ENCODE results near the gene PGLYRP4. TPM values are rescaled to one million over a fixed set of nuclear protein-coding genes. Genes with fewer than 3 reads are reported as not detected.

PGLYRP4 gene
- total and polyA plus RNA-seq, 9 donors, result not detected

DNA sequence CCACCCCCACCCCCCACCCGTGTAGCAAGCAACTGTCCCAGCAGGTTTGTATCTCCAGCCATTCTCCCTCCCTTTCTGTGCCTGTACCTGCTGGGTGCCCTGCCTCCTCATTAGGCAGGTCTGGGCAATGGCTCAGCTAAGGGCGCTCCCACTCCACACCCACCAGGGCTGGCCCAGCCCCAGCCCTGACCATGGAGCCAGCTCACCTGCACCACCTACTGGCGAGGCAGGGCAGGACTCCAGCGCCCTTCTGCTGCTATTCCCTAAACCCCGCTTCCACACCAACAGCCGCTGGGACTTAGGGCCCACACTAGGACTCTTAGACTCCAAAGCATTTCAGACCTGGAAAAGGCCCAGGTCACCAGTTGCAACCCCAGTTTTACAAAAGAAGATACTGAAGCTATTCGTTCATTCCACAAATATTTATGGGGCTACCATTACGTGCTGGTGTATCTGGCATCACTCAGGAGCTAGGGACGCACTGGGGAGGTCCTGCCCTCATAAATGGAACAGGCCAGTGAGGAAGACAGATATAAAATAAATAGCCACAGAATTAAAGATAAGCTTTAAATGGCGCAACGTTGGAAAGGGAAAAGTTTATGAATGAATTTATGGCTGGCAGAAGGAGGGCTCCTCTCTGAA, 59.9 kb downstream of the PGLYRP4 start:
- H3K36me3 ChIP-seq, result no peaks in the 10 kb centered on the region
- 53 to 56% (median 54%) methylated on average over 11 of the region's 11 CpGs for WGBS, 3 donors
- intact Hi-C loops (cut with DNase I), result no loop called here
- TF ChIP-seq POLR2A (IDR thresholded peaks at IDR 0.05) (no peak), CTCF (IDR thresholded peaks at IDR 0.05) (no peak), EP300 (IDR thresholded peaks at IDR 0.05) (no peak)
- H3K27me3 ChIP-seq, result no peaks in the 10 kb centered on the region
- H3K4me1 ChIP-seq (ENCODE audit: insufficient read depth), result no peaks in the 10 kb centered on the region
- H3K4me3 ChIP-seq, result no peak overlapping the region
- DNase-seq, result no peak
- H3K27ac ChIP-seq, result no peak overlapping the region
- H3K9me3 ChIP-seq, result no peaks in the 10 kb centered on the region

Small RNAs within 50 kb of the gene (small RNA-seq; reads per million reads assigned to genes)
- gene RNU6-160P (not detected), gene S100A15A (not detected)

Other genes with a start within 250 kb of the PGLYRP4 start
- gene SPRR2F, start 235.3 kb downstream of the PGLYRP4 start, total RNA-seq, result 10 to 100 TPM; 12.7 to 93.3 (median 62.3) TPM
- gene SPRR2F, start 235.3 kb downstream of the PGLYRP4 start, polyA plus RNA-seq, result 100 to 1,000 TPM in 1 of 2 donors, 10 to 100 TPM in 1; 54.7 to 109 TPM
- gene SPRR2G, start 198.0 kb downstream of the PGLYRP4 start, total RNA-seq, result not detected
- gene SPRR2G, start 198.0 kb downstream of the PGLYRP4 start, polyA plus RNA-seq, result not detected
- not detected for gene LELP1, start 145.4 kb downstream of the PGLYRP4 start, total RNA-seq
- not detected for gene LELP1, start 145.4 kb downstream of the PGLYRP4 start, polyA plus RNA-seq
- 1 to 10 TPM in 1 of 7 donors, not detected in 6; 1.3 TPM for gene PRR9, start 131.3 kb downstream of the PGLYRP4 start, total RNA-seq
- under 1 TPM in 1 of 2 donors, not detected in 1; 0.13 TPM for gene PRR9, start 131.3 kb downstream of the PGLYRP4 start, polyA plus RNA-seq
- under 1 TPM in 1 of 7 donors, not detected in 6; 0.25 TPM for gene LORICRIN, start 89.2 kb downstream of the PGLYRP4 start, total RNA-seq
- under 1 TPM in 1 of 2 donors, not detected in 1; 0.07 TPM for gene LORICRIN, start 89.2 kb downstream of the PGLYRP4 start, polyA plus RNA-seq
- gene PGLYRP3, start 35.9 kb downstream of the PGLYRP4 start, total RNA-seq, result not detected
- gene PGLYRP3, start 35.9 kb downstream of the PGLYRP4 start, polyA plus RNA-seq, result not detected
- 10 to 100 TPM in 6 of 7 donors, 1 to 10 TPM in 1; 8.8 to 96.3 (median 33.2) TPM for gene S100A9, start 9.0 kb upstream of the PGLYRP4 start, total RNA-seq
- gene S100A9, start 9.0 kb upstream of the PGLYRP4 start, polyA plus RNA-seq, result 10 to 100 TPM; 22.8 to 57.8 TPM
- 1 to 10 TPM in 3 of 7 donors, under 1 TPM in 2, not detected in 2; 0.70 to 2.4 (median 1.0) TPM for gene S100A12, start 26.8 kb upstream of the PGLYRP4 start, total RNA-seq
- 1 to 10 TPM in 1 of 2 donors, under 1 TPM in 1; 0.80 to 1.0 TPM for gene S100A12, start 26.8 kb upstream of the PGLYRP4 start, polyA plus RNA-seq
- gene S100A8, start 42.2 kb upstream of the PGLYRP4 start, total RNA-seq, result 10 to 100 TPM in 3 of 7 donors, 1 to 10 TPM in 4; 5.3 to 60.5 (median 9.1) TPM
- gene S100A8, start 42.2 kb upstream of the PGLYRP4 start, polyA plus RNA-seq, result 10 to 100 TPM in 1 of 2 donors, 1 to 10 TPM in 1; 8.3 to 19.4 TPM
- gene S100A7A, start 67.7 kb upstream of the PGLYRP4 start, total RNA-seq, result not detected
- not detected for gene S100A7A, start 67.7 kb upstream of the PGLYRP4 start, polyA plus RNA-seq
- gene S100A7, start 111.8 kb upstream of the PGLYRP4 start, total RNA-seq, result under 1 TPM in 1 of 7 donors, not detected in 6; 0.97 TPM
- not detected for gene S100A7, start 111.8 kb upstream of the PGLYRP4 start, polyA plus RNA-seq
- 100 to 1,000 TPM; 170 to 646 (median 456) TPM for gene S100A6, start 187.2 kb upstream of the PGLYRP4 start, total RNA-seq
- 100 to 1,000 TPM; 587 to 764 TPM for gene S100A6, start 187.2 kb upstream of the PGLYRP4 start, polyA plus RNA-seq
- gene S100A5, start 192.1 kb upstream of the PGLYRP4 start, total RNA-seq, result not detected
- gene S100A5, start 192.1 kb upstream of the PGLYRP4 start, polyA plus RNA-seq, result not detected
- 10 to 100 TPM; 12.7 to 85.5 (median 37.3) TPM for gene S100A4, start 197.0 kb upstream of the PGLYRP4 start, total RNA-seq
- 100 to 1,000 TPM; 104 to 160 TPM for gene S100A4, start 197.0 kb upstream of the PGLYRP4 start, polyA plus RNA-seq
- 1 to 10 TPM in 3 of 7 donors, under 1 TPM in 1, not detected in 3; 0.48 to 2.5 (median 1.3) TPM for gene S100A3, start 200.4 kb upstream of the PGLYRP4 start, total RNA-seq
- 1 to 10 TPM in 1 of 2 donors, not detected in 1; 2.2 TPM for gene S100A3, start 200.4 kb upstream of the PGLYRP4 start, polyA plus RNA-seq
- gene S100A2, start 217.0 kb upstream of the PGLYRP4 start, total RNA-seq, result 1 to 10 TPM in 4 of 7 donors, under 1 TPM in 1, not detected in 2; 0.61 to 4.0 (median 1.8) TPM
- 1 to 10 TPM in 1 of 2 donors, under 1 TPM in 1; 0.88 to 3.3 TPM for gene S100A2, start 217.0 kb upstream of the PGLYRP4 start, polyA plus RNA-seq

Measured in ovary (tissue), 9 donors.